HFFc6 (cell line): ENCODE measurements around the gene EIF4G3. TPM values are rescaled to one million over a fixed set of nuclear protein-coding genes. Genes with fewer than 3 reads are reported as not detected.
A peak's percentile ranks its signal among the peaks of the same experiment; 100 is the strongest.

Experiments used
- DNase-seq: peaks from one replicate; pipeline ENCODE4 v3.0.0-alpha.2; 2018
- H3K27ac Mint-ChIP-seq: 2 replicates; pipeline ENCODE4 v1.8.0; 2020; ENCODE audit warnings: mild to moderate bottlenecking, mixed read lengths
- H3K27me3 Mint-ChIP-seq: 2 replicates; pipeline ENCODE4 v1.8.0; 2021; ENCODE audit warnings: mild to moderate bottlenecking, moderate library complexity, mixed read lengths; ENCODE audit not compliant: insufficient read depth
- H3K36me3 Mint-ChIP-seq: 2 replicates; pipeline ENCODE4 v1.8.0; 2021; ENCODE audit warnings: low read depth, mixed read lengths
- H3K4me1 Mint-ChIP-seq: 2 replicates; pipeline ENCODE4 v1.8.0; 2020; ENCODE audit warnings: low read depth, mixed read lengths
- H3K4me3 Mint-ChIP-seq: 2 replicates; pipeline ENCODE4 v1.8.0; 2020; ENCODE audit warnings: mild to moderate bottlenecking, moderate library complexity, mixed read lengths
- H3K9me3 Mint-ChIP-seq: 2 replicates; pipeline ENCODE4 v1.8.0; 2020; ENCODE audit warnings: mild to moderate bottlenecking, mixed read lengths
- CTCF ChIP-seq: fragments of 200-600 bp; sonication (generic); IDR thresholded peaks from 2 replicates; pipeline ENCODE4 v1.5.0; 2021; ENCODE audit warnings: antibody characterized with exemption, mild to moderate bottlenecking
- total RNA-seq, 6 experiments: library from RNA; stranded (reverse); fragmentation: NEBNext Ultra II Directional; extraction: Animal tissue kit (Norgen Biotek cat#: 25700); gene quantifications; 2 replicates in 1 of 6; 3 replicates in 5 of 6; pipeline ENCODE4 v1.2.3, GENCODE V29; 2021

The EIF4G3 gene
- total RNA-seq, 6 experiments from 2014 or later = 79.5 to 88.6 (median 82.0) TPM

DNA sequence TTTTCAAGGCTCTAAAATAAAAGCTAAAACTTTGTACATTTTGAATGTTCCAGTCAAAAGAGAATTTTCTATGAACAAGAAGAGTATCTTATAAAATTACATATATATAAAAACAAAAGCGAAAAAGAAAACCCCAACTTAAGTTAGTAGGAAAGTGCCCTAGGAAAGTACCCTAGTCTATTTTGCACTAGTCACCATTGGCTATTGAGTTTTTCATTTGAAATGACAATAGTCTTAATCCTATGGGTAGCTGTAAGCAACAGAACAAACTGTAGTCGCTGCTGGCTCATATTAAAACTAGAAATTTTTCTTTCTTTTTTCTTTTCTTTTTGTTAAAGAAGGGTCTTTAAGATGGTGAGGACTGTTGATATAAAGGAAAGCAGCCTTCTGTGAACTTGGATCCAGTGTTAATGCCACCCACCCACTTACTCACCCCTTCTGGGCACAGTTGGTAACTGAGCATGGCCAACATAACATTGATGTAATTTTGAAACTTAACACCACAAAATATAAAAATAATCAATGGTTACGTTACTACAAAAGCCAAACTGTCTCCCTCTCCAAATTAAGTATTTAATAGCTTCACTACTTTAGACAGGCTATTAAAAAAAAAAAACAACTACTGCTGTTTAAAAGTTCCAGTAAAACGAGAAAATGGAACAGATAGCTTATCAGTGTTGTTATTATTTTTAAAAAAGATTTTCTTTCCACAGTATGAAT, 177.0 kb downstream of the EIF4G3 start:
- H3K4me1 Mint-ChIP-seq = peaks cover 10% of the 10 kb centered on the region
- DNase-seq = no peak
- TF ChIP-seq CTCF = no peak
- H3K27ac Mint-ChIP-seq = no peak overlapping the region
- H3K27me3 Mint-ChIP-seq = no peaks in the 10 kb centered on the region
- H3K4me3 Mint-ChIP-seq = no peak overlapping the region
- no peaks in the 10 kb centered on the region for H3K9me3 Mint-ChIP-seq
- no peaks in the 10 kb centered on the region for H3K36me3 Mint-ChIP-seq

DNA sequence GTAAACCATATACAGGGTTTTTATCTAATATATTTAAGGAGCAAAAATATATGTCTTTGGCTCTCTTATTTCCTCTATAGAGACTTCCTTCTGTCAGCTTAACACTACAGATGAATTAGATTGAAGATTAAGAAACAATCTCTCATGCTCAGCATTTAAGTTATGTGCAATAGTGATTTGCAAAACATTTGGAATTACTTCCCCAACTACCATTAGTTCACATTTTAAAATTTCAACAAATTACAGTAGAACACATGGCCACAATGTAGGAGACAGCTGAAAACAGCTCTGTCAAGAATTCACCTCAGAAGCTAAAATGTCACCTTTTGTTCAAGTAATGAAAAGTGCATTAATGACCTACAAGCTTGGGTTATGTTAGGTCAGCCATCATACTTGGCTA, 177.9 kb downstream of the EIF4G3 start:
- H3K27ac Mint-ChIP-seq = no peak overlapping the region
- H3K4me3 Mint-ChIP-seq = no peak overlapping the region
- H3K36me3 Mint-ChIP-seq = no peaks in the 10 kb centered on the region
- no peaks in the 10 kb centered on the region for H3K9me3 Mint-ChIP-seq
- TF ChIP-seq CTCF = no peak
- H3K4me1 Mint-ChIP-seq = peaks cover 12% of the 10 kb centered on the region
- H3K27me3 Mint-ChIP-seq = no peaks in the 10 kb centered on the region
- DNase-seq = no peak

DNA sequence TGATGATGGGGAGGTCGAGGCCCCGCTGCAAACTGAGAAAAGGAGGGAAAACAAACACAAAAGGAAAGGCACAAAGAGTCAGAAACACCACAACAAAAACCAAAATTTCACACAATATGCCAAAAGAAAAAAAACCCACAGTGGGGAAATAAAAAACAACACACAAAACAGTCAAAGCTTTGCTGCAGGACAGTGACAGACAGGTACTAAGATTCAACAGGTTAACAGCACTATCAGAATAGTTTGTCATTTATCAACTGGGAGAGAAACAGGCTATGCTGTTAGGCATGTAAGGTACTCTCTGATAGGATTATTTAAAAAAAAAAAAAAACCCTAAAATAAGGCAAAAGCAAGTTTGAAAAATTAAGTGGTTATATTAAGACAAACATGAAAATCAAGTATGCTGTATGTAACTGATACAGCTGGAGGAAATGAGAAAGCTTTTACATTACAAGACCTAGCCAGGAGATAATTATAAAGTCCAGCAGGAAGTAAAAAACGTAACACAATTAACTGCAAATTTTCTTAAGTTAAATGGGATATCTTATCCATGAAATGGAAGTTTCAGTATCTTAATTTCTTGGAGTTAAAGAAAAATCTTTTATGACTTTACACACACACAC, 179.0 kb downstream of the EIF4G3 start:
- no peak for DNase-seq
- Mint-ChIP-seq H3K27ac (no peak overlapping the region), H3K4me1 (peaks cover 23% of the 10 kb centered on the region), H3K4me3 (no peak overlapping the region), H3K36me3 (no peaks in the 10 kb centered on the region), H3K27me3 (no peaks in the 10 kb centered on the region), H3K9me3 (no peaks in the 10 kb centered on the region)
- TF ChIP-seq CTCF = no peak

GRCh38 chr1:20996554-20996953, 180.1 kb downstream of the EIF4G3 start:
- Mint-ChIP-seq H3K4me1 (peaks cover 35% of the 10 kb centered on the region), H3K27ac (no peak overlapping the region), H3K4me3 (no peak overlapping the region), H3K36me3 (no peaks in the 10 kb centered on the region), H3K27me3 (no peaks in the 10 kb centered on the region), H3K9me3 (no peaks in the 10 kb centered on the region)
- no peak for DNase-seq
- no peak for TF ChIP-seq CTCF

DNA sequence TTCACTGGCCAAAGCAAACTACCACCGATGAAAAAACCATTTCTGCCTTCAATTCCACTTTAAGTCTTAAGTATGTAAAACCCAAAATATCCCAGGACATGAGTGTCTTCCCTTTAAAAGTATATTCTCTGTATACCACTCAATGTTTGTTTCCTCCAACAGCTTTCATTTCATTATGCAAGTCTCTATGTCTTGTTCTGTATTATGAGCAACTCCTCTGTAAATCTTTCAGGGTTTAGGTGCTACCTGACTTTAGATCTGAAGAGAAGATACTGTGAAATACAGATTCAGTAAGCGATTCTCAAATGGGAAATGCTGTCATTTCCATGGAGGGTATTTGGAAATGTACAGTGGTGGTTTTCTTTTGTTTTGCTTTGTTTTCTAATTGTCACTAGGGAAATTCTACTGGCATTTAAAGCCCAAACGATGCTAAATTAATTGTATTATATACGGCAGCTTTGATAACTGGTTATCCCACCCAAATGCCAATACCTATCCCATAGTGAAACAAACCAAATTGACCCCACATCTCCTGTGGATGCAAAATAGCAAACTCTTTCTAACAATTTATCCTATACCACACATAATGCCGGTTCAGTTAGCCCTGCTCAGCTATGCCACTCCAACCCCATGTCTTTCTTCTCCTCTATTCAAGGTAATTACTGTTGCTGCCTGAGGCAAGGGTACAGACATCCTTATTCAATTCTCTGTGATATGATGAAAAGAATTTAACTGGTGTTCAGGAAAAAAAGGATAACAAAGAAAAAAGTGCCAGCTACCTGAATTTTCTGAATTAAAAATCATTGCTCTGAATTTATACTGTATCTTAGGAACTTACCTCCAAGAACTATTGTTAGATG, 182.8 kb downstream of the EIF4G3 start:
- Mint-ChIP-seq H3K9me3 (no peaks in the 10 kb centered on the region), H3K4me1 (peaks cover 35% of the 10 kb centered on the region), H3K4me3 (no peak overlapping the region), H3K36me3 (no peaks in the 10 kb centered on the region), H3K27me3 (no peaks in the 10 kb centered on the region), H3K27ac (0 out of 2 replicates have a peak overlapping the region, but pooled peaks have one; percentile 8)
- DNase-seq = no peak
- TF ChIP-seq CTCF = no peak
